NCI-H1048 (cell line): ENCODE measurements around the gene ELK4.

Experiments used
- DNase-seq: peaks from one replicate; lab custom pipeline; 2025; lab: John Stamatoyannopoulos, UW

ELK4 gene

GRCh38 chr1:205581321-205581980 is 50.4 kb downstream of the ELK4 start:
- DNase-seq: no peak

DNA sequence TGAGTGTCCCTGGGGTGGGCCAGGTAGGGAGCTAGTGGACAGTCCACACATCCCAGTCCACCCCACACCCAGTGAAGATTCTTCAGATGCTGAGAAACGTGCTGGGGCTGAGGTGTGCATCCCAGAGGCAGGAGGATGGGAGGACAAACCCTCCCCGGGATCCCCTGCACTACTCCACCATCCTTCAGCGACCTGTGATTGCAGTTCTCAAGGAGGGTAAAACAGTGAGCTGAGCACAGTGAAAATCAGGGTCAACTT is 51.0 kb downstream of the ELK4 start:
- DNase-seq: no peak

DNA sequence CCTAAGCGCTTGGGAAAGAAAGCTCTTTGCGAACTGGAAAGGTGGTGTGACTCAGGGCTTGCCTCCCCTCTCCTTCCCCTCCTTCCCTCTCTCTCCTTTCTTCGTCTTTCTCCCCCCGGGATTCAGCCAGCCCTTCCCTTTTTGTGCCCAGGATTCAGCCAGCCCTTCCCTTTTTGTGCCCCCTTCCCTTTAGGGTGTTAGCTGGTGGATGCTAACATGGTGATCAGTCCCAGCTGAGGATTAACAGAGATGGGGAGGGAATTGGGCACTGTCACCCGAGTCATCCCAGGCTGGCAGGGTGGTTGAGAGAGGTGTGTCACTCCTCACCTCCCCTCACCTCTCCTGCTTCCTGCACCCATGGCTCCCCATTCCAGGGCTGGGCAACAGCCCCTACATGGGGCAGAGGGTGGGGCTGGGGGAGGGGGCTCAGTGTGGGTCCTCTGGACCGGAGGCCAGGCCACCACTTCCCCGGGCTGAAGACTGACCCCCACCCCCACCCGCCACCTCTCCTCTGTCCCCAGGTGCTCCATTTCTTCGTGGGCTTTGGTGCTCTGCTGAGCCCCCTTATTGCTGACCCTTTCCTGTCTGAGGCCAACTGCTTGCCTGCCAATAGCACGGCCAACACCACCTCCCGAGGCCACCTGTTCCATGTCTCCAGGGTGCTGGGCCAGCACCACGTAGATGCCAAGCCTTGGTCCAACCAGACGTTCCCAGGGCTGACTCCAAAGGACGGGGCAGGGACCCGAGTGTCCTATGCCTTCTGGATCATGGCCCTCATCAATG is 51.5 kb downstream of the ELK4 start:
- DNase-seq: no peak

GRCh38 chr1:205579711-205580110 is 52.1 kb downstream of the ELK4 start:
- DNase-seq: no peak

GRCh38 chr1:205578780-205579571 is 52.8 kb downstream of the ELK4 start:
- DNase-seq: no peak

GRCh38 chr1:205577874-205578658 is 53.7 kb downstream of the ELK4 start:
- no peak for DNase-seq

- DNase-seq: no peak
Measured at GRCh38 chr1:205576805-205577761, 54.7 kb downstream of the ELK4 start.

DNA sequence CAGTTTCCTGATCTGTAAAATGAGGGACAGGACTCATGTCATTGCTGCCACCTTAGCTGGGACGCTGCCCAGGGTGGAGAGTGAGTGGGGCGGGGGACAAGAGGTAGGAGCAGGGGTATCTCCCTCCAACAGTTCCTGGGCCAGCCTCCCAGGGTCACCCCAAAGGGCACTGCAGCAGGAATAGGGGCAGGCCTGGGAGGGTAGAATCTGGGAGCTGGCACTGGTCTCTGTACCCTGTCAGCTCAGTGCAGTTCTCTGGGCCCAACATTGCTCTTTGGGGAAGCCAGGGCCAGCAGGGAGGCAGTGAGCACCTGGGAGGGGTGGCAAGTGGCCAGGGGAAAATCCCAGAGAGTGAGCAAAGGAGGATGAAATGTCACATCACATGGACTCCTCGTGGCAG is 55.8 kb downstream of the ELK4 start:
- DNase-seq: no peak

DNA sequence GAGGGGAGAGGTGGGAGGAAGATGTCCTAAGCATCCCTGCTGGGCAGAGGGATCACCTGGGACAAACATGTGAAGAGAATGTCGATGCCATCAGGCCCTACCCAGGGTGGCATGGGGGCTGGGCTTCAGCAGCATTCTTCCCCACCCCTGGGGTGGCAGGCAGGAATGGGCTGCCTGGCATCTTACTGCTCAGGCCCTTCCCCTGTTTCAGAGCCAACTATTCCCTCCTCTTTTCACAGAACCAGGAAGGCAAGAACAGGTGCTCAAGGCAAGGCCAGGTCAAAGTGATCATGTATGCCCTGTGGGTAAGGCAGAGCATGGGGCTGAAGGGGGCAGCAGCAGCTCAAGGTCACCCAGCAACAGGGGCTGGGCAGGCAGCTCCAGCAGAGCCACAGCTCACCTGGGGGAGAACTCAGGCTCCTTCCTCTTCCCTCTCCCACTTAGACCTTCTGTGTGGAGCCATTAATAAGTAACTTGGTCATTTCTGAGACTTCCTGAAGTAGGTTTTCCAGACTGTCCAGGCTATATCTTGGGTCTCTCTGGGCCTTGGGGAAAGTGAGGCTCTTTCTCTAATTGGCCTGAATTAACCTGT is 56.4 kb downstream of the ELK4 start:
- DNase-seq: no peak

- DNase-seq: no peak
Measured at GRCh38 chr1:205572421-205572820, 59.4 kb downstream of the ELK4 start.

DNA sequence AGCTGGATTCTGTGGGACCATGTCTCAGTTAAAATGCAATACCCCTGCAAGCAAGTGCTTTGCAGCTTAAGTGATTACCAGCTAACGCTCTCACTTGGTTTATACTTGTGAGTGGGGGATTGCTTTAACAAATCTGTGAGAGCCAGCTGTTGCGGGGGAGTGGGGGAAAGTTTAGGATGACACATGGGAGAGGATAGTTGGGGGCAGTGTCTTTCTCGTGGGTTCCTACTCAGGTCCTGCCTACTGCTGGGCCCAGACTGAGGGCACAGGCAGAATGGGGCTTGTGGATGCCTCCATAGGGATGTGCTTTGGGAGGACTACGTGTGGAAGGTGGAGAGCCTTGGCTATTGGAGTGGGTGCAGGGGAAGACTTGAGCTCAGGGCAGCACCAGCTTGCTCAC is 60.1 kb downstream of the ELK4 start:
- DNase-seq: no peak

DNA sequence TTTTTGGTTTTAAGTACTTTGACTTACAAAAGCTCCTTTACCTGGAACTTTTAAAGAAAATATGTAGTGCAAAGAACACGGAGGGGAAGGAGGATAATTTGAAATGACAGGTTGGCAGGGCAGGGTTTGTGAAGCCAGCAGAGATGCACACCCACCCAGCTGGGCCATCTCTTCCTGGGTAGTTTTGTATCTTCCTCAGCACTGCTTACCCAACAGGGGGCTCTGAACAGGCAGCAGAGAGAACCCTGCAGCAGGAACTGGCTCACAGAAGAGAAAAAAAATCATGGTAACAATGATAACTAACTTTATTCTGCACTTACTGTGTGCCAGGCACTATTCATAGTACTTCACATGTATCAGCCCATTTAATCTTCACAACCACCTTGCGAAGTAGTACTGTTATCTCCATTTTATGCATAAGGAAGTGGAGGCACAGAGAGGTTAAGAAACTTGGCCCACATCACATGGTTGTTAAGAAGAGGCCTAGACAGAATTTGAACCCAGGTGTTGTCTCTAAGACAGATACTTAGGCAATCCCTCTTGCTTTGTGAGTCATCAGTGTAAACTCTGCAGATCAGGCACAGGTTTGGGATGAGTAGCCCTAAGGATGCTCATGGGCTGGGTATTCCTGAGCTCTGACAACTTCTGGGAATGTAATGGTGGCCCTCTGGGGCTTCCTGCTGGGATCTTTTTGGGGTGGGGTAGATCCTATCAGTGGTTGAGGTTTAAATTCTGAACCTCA is 60.8 kb downstream of the ELK4 start:
- no peak for DNase-seq

DNA sequence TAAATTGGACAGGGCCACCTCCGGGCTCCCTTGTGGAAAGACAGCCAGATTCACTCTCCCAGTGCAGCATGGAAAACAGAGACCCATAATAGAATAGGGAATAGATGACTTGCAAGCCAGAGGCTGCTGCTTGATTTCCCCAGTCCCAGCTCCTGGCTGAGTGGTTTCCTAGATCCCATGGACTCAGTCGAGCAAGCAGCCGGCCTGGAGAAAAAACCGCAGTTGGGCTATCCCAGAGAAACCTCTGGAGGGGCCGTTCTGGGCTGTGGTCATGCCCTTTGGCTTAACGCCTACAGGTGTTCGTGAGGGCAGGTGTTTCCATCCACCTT is 61.7 kb downstream of the ELK4 start:
- DNase-seq: no peak

DNA sequence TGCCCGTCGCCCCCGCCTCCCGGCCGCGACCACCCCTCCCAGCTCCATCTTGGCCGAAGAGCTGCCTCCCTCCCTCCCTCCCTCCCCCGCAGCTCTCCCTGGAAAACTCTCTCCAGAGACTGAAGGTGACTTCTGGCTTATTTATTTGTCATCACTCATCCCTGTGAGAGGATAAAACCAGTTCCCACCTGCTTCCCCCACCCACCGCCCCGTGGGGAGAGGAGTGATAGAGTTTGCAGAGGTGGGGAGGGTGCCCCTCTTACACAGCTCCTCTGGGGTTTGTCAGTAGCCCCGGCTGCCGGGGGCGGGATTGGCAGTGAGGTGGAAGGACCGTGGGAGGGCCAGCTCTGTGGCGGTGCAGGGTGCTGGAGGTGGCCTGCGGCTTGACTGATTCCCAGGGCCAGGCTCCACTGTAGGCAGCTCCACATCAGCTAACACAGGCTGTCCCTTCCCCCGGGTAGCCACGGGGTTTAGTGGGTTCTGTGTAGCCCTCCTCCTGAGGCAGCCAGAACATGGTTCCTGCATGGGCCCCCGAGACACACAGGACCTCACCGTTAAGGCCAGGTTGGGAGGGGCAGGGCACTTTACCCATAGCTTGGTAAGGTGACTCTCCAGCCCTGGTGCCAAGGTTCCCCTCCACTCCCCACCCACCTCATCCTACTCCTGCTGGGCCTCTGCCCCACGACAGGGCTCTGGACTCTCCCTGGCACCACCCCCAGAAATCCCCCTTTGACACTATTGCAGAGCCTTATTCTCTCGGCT is 62.2 kb downstream of the ELK4 start:
- no peak for DNase-seq

DNA sequence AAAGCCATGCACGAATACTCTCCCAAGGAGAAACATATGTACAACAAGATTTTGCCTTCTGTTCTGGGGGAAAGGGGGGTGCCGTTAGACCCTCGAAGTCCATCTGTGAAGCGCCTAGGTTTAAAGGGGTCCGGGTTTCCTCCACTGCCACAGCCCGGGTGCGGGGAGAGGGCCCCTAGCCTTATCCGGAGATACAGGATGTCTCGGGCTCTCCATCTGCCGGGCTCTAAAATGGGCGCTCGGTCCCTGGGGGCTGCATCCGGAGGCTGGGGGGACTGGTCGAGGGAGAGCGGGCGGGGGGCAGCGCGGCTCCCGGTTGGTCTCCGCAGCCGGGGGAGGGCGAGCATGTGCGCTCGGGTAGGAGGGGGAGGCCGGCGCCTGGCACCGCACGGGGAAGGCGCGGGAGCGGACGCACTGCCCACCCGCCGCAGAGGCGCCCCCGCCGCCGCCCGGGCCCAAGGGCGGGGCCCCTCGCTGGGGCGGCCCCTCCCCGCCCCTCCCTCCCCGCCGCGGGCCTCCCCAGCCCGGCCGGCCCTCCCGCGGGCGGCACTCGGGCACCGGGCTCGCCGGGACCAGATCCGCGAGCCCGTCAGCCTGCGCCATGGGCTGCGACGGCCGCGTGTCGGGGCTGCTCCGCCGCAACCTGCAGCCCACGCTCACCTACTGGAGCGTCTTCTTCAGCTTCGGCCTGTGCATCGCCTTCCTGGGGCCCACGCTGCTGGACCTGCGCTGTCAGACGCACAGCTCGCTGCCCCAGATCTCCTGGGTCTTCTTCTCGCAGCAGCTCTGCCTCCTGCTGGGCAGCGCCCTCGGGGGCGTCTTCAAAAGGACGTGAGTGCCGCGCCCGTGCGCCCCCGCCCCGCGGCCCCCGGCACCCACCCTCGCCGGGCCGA is 63.1 kb downstream of the ELK4 start:
- no peak for DNase-seq

DNA sequence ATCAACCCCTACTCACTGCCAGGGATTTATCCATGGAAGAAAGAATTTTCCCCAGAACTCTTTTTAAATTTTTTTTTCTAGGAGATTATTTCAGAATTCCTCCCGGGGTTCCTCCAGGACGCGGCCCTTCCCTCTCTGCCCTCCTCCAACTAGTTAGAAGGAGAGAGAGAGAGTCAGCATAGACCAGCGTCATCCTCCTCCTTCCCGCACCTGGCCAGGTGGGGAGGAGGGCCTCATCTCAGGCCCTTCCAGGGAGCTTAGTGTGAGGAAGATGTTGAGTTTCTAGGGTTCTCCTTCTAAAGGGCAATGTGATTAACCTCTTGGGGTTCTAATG is 63.7 kb downstream of the ELK4 start:
- DNase-seq: no peak

GRCh38 chr1:205567716-205568115 is 64.1 kb downstream of the ELK4 start:
- DNase-seq: no peak

- no peak for DNase-seq
Measured at GRCh38 chr1:205565799-205566198, 66.0 kb downstream of the ELK4 start.
